Prostate gland (tissue), 2 donors: ENCODE results near the gene ACVR1. TPM values are rescaled to one million over a fixed set of nuclear protein-coding genes. Genes with fewer than 3 reads are reported as not detected.

Experiments used
- DNase-seq: peaks from one replicate; pipeline ENCODE4 v3.0.0-alpha.2; 2019; ENCODE audit warnings: low spot score
- H3K27ac ChIP-seq, 2 donors: fragments of 200-600 bp; sonication (generic); 2 replicates each; pipeline ENCODE4 v1.5.1; 2017 to 2019
- H3K27me3 ChIP-seq: fragments of 200-600 bp; sonication (generic); replicated peaks from 2 replicates; pipeline ENCODE4 v1.5.1; 2019; ENCODE audit not compliant: insufficient read depth
- H3K36me3 ChIP-seq, 2 donors: fragments of 200-600 bp; sonication (generic); 1 replicate in 1 of 2; 2 replicates in 1 of 2; pipeline versions ENCODE4 v1.5.1 to v1.8.1; 2017 to 2019
- H3K4me1 ChIP-seq: fragments of 200-600 bp; sonication (generic); replicated peaks from 2 replicates; pipeline ENCODE4 v1.5.1; 2019
- H3K4me3 ChIP-seq, 2 donors: fragments of 200-600 bp; sonication (generic); 2 replicates each; pipeline ENCODE4 v1.5.1; 2017 to 2019
- H3K9me3 ChIP-seq: fragments of 200-600 bp; sonication (generic); 2 replicates; pipeline ENCODE4 v1.5.1; 2017
- CTCF ChIP-seq, 4 experiments: fragments of 200-600 bp in 2 of 4; fragments of 450-650 bp in 2 of 4; sonication (generic) in 2 of 4; IDR thresholded peaks; 1 replicate in 3 of 4; 2 replicates in 1 of 4; pipeline ENCODE4 v1.5.1; 2016 to 2019; ENCODE audit warnings: antibody characterized with exemption in 4 of 4, mild to moderate bottlenecking in 2 of 4, moderate library complexity in 2 of 4
- POLR2A ChIP-seq: fragments of 450-650 bp; IDR thresholded peaks from one replicate; pipeline ENCODE4 v1.6.1; 2016; ENCODE audit warnings: antibody characterized with exemption, mild to moderate bottlenecking
- POLR2AphosphoS5 ChIP-seq: sonication (generic); formaldehyde crosslinking; IDR thresholded peaks from one replicate; pipeline ENCODE4 v1.6.1; 2017; ENCODE audit warnings: antibody characterized with exemption
- WGBS: methylation state at CpG from one replicate; pipeline ENCODE4 v1.1.5; 2018; 5-methylcytosine and 5-hydroxymethylcytosine counted together
- intact Hi-C: fragments of 100-400 bp; cut with DNase I; formaldehyde crosslinking; loops from one replicate; pipeline ENCODE4 v1.14.2; 2022
- total RNA-seq, 2 donors: library from RNA; depleted of rRNA; stranded (reverse); fragments of >200 nt; gene quantifications; one replicate each; pipeline ENCODE4 v1.1.0, GENCODE V29; 2016

The ACVR1 gene
- total RNA-seq, 2 donors from 2014 or later: 16.0 to 21.5 TPM

GRCh38 chr2:157784169-157784822 is 91.8 kb downstream of the ACVR1 start:
- Histone ChIP-seq H3K9me3 (no peaks in the 10 kb centered on the region), H3K27me3 (no peaks in the 10 kb centered on the region), H3K4me3 (no peak overlapping the region), H3K27ac (peak overlapping the region; percentile 39 to 50), H3K36me3 (no peaks in the 10 kb centered on the region), H3K4me1 (peaks cover 4% of the 10 kb centered on the region)
- DNase-seq: peak; percentile 52
- TF ChIP-seq POLR2A (no peak), POLR2AphosphoS5 (no peak), CTCF (IDR thresholded peaks at IDR 0.05) (no peak)
- intact Hi-C loops: no loop called here
- WGBS: 49% methylated on average over 11 of the region's 11 CpGs

GRCh38 chr2:157783245-157783644 is 92.9 kb downstream of the ACVR1 start:
- Histone ChIP-seq H3K36me3 (no peaks in the 10 kb centered on the region), H3K27me3 (no peaks in the 10 kb centered on the region), H3K27ac (no peak overlapping the region), H3K4me3 (no peak overlapping the region), H3K4me1 (peaks cover 4% of the 10 kb centered on the region), H3K9me3 (no peaks in the 10 kb centered on the region)
- TF ChIP-seq CTCF (IDR thresholded peaks at IDR 0.05): no peak
- TF ChIP-seq POLR2A: no peak
- no peak for TF ChIP-seq POLR2AphosphoS5
- 8% methylated on average over 2 of the region's 2 CpGs for WGBS
- no peak for DNase-seq
- intact Hi-C loops: no loop called here

- WGBS: 37% methylated on average over 4 of the region's 4 CpGs
- intact Hi-C loops: no loop called here
- Histone ChIP-seq H3K27ac (no peak overlapping the region), H3K9me3 (no peaks in the 10 kb centered on the region), H3K4me1 (peaks cover 4% of the 10 kb centered on the region), H3K4me3 (no peak overlapping the region), H3K27me3 (no peaks in the 10 kb centered on the region), H3K36me3 (no peaks in the 10 kb centered on the region)
- DNase-seq: peak; percentile 38
- TF ChIP-seq POLR2A: no peak
- peak in 1 of 4 experiments; percentile 5 for TF ChIP-seq CTCF (IDR thresholded peaks at IDR 0.05)
- peak; percentile 30 for TF ChIP-seq POLR2AphosphoS5
Observed at GRCh38 chr2:157782057-157782845, 93.9 kb downstream of the ACVR1 start.

GRCh38 chr2:157780211-157780610 is 95.9 kb downstream of the ACVR1 start:
- H3K27me3 ChIP-seq: no peaks in the 10 kb centered on the region
- H3K9me3 ChIP-seq: no peaks in the 10 kb centered on the region
- no peak for DNase-seq
- H3K4me1 ChIP-seq: no peaks in the 10 kb centered on the region
- intact Hi-C loops: no loop called here
- no peak overlapping the region for H3K27ac ChIP-seq
- no peak overlapping the region for H3K4me3 ChIP-seq
- no peaks in the 10 kb centered on the region for H3K36me3 ChIP-seq
- TF ChIP-seq POLR2AphosphoS5 (no peak), POLR2A (no peak), CTCF (IDR thresholded peaks at IDR 0.05) (no peak)
- 77% methylated on average over 9 of the region's 9 CpGs for WGBS
